ENCODE measurements around the gene PGPEP1. TPM values are rescaled to one million over a fixed set of nuclear protein-coding genes. Genes with fewer than 3 reads are reported as not detected.

Gene PGPEP1
- total and polyA plus RNA-seq, 10 of the 15 experiments (the other 5 are each of a cell fraction or from before 2014, with no cell fraction given): 13.8 to 39.4 (median 17.0) TPM

- FAIRE-seq: peak; percentile 31
- in situ Hi-C loops (cut with MboI): no loop called here
- 0 out of 2 replicates have a peak overlapping the region, but pooled peaks have one; percentile 19 for H3K9ac ChIP-seq (ENCODE audit: control insufficient read depth, insufficient read depth, low read length)
Observed at GRCh38 chr19:18396471-18397241, 56.3 kb downstream of the PGPEP1 start.

More at GRCh38 chr19:18396471-18397241, 56.3 kb downstream of the PGPEP1 start:
- intact Hi-C loops (cut with micrococcal nuclease; ENCODE audit: unreplicated experiment): no loop called here
- ATAC-seq (no peak), DNase-seq (ENCODE audit: low read depth, low spot score) (no peak)
- no peaks in the 10 kb centered on the region for H3K27me3 ChIP-seq (replicated peaks in 1 of 2; ENCODE audit: control insufficient read depth in 2 of 2, insufficient read depth in 2 of 2, low read length in 1 of 2)
- TF ChIP-seq, protein P1, sequence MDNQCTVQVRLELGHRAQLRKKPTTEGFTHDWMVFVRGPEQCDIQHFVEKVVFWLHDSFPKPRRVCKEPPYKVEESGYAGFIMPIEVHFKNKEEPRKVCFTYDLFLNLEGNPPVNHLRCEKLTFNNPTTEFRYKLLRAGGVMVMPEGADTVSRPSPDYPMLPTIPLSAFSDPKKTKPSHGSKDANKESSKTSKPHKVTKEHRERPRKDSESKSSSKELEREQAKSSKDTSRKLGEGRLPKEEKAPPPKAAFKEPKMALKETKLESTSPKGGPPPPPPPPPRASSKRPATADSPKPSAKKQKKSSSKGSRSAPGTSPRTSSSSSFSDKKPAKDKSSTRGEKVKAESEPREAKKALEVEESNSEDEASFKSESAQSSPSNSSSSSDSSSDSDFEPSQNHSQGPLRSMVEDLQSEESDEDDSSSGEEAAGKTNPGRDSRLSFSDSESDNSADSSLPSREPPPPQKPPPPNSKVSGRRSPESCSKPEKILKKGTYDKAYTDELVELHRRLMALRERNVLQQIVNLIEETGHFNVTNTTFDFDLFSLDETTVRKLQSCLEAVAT (IDR thresholded peaks at IDR 0.05): peak; percentile 77; the same call in 1 of the 2 replicates
- TF ChIP-seq ZNF384 (IDR thresholded peaks at IDR 0.05; ENCODE audit: borderline replicate concordance, low read depth, low read length): no peak
- TF ChIP-seq, protein P2, sequence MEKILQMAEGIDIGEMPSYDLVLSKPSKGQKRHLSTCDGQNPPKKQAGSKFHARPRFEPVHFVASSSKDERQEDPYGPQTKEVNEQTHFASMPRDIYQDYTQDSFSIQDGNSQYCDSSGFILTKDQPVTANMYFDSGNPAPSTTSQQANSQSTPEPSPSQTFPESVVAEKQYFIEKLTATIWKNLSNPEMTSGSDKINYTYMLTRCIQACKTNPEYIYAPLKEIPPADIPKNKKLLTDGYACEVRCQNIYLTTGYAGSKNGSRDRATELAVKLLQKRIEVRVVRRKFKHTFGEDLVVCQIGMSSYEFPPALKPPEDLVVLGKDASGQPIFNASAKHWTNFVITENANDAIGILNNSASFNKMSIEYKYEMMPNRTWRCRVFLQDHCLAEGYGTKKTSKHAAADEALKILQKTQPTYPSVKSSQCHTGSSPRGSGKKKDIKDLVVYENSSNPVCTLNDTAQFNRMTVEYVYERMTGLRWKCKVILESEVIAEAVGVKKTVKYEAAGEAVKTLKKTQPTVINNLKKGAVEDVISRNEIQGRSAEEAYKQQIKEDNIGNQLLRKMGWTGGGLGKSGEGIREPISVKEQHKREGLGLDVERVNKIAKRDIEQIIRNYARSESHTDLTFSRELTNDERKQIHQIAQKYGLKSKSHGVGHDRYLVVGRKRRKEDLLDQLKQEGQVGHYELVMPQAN (conservative IDR thresholded peaks at IDR 0.05): no peak
- no peak for TF ChIP-seq FOXK2 (IDR thresholded peaks at IDR 0.05)
- no peak for TF ChIP-seq NFIC (IDR thresholded peaks at IDR 0.05; ENCODE audit: low read depth, low read length)
- TF ChIP-seq SRF (IDR thresholded peaks at IDR 0.05; ENCODE audit: low read depth in 2 of 2, low read length in 2 of 2): no peak
- TF ChIP-seq RUNX3 (IDR thresholded peaks at IDR 0.05; ENCODE audit: low read length): peak; percentile 6; the same call in 1 of the 2 replicates
- TF ChIP-seq NFYA (IDR thresholded peaks at IDR 0.05; ENCODE audit: borderline replicate concordance, low read depth, low read length): no peak
- TF ChIP-seq, protein P3, sequence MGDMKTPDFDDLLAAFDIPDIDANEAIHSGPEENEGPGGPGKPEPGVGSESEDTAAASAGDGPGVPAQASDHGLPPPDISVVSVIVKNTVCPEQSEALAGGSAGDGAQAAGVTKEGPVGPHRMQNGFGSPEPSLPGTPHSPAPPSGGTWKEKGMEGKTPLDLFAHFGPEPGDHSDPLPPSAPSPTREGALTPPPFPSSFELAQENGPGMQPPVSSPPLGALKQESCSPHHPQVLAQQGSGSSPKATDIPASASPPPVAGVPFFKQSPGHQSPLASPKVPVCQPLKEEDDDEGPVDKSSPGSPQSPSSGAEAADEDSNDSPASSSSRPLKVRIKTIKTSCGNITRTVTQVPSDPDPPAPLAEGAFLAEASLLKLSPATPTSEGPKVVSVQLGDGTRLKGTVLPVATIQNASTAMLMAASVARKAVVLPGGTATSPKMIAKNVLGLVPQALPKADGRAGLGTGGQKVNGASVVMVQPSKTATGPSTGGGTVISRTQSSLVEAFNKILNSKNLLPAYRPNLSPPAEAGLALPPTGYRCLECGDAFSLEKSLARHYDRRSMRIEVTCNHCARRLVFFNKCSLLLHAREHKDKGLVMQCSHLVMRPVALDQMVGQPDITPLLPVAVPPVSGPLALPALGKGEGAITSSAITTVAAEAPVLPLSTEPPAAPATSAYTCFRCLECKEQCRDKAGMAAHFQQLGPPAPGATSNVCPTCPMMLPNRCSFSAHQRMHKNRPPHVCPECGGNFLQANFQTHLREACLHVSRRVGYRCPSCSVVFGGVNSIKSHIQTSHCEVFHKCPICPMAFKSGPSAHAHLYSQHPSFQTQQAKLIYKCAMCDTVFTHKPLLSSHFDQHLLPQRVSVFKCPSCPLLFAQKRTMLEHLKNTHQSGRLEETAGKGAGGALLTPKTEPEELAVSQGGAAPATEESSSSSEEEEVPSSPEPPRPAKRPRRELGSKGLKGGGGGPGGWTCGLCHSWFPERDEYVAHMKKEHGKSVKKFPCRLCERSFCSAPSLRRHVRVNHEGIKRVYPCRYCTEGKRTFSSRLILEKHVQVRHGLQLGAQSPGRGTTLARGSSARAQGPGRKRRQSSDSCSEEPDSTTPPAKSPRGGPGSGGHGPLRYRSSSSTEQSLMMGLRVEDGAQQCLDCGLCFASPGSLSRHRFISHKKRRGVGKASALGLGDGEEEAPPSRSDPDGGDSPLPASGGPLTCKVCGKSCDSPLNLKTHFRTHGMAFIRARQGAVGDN (IDR thresholded peaks at IDR 0.05): no peak
- no peak for TF ChIP-seq TCF3 (IDR thresholded peaks at IDR 0.05; ENCODE audit: borderline replicate concordance, insufficient read depth, low read depth, low read length)
- TF ChIP-seq NRF1 (conservative IDR thresholded peaks at IDR 0.05; ENCODE audit: low read depth, low read length): no peak
- ChIA-PET POLR2A (interaction anchor here (0.5 to 1.8 kb wide), 3 partner anchors 8 to 593 kb away, joined by 3 to 6 read pairs (median 3); no protein-coding TSS in a partner anchor), SMC1A (ENCODE audit: uncharacterized antibody, unreplicated experiment) (interaction anchor here (1.3 kb wide), 1 partner anchor 118 kb away, joined by 3 read pairs; no protein-coding TSS in a partner anchor), RAD21 (ENCODE audit: unreplicated experiment) (no interaction called here), CTCF (interaction anchor here (1.2 to 1.5 kb wide), 4 partner anchors 9 to 117 kb away, joined by 3 to 4 read pairs (median 4); partner anchors contain the start of gene GDF15)
- H3K9me3 ChIP-seq (replicated peaks; ENCODE audit: control insufficient read depth, insufficient read depth, low read length): no peaks in the 10 kb centered on the region
- 72% methylated on average over 37 of the region's 37 CpGs for WGBS (ENCODE audit: insufficient coverage, insufficient replicate concordance, low lambda C conversion rate, missing lambda C conversion rate)
- no peaks in the 10 kb centered on the region for H4K20me1 ChIP-seq (ENCODE audit: control insufficient read depth, insufficient read depth)
- no peaks in the 10 kb centered on the region for H3K36me3 ChIP-seq (ENCODE audit: control insufficient read depth in 2 of 2, insufficient read depth in 2 of 2, low read length in 1 of 2)
- H3K4me1 ChIP-seq (ENCODE audit: control insufficient read depth, insufficient read depth, low read length): peaks cover 32% of the 10 kb centered on the region
- H3K27ac ChIP-seq (ENCODE audit: control insufficient read depth, insufficient read depth): no peak overlapping the region
- BruUV-seq (replicated peaks): no TSS peak
- peak overlapping the region; percentile 79 for H3K4me2 ChIP-seq (ENCODE audit: control insufficient read depth, insufficient read depth)
- H3K4me3 ChIP-seq: peak overlapping the region; percentile 79
- no peaks in the 10 kb centered on the region for H3K79me2 ChIP-seq (ENCODE audit: control insufficient read depth, insufficient read depth, low read length)
- H2AFZ ChIP-seq (ENCODE audit: control insufficient read depth, low read depth, low read length): no peak overlapping the region; the same call in 1 of the 2 replicates
